ENCODE measurements around the gene EXOC6B. TPM values are rescaled to one million over a fixed set of nuclear protein-coding genes. Genes with fewer than 3 reads are reported as not detected.

EXOC6B gene
- total RNA-seq, 2 donors from 2014 or later = 16.6 to 36.6 TPM

GRCh38 chr2:72237549-72237948 is 588.3 kb downstream of the EXOC6B start:
- DNase-seq (ENCODE audit: low spot score) = no peak
- intact Hi-C loops (cut with DNase I) = no loop called here
- Histone ChIP-seq H3K4me3 (no peak overlapping the region), H3K27me3 (replicated peaks; ENCODE audit: insufficient read depth) (no peaks in the 10 kb centered on the region), H3K36me3 (no peaks in the 10 kb centered on the region), H3K27ac (no peak overlapping the region), H3K9me3 (no peaks in the 10 kb centered on the region), H3K4me1 (replicated peaks) (no peaks in the 10 kb centered on the region)
- TF ChIP-seq POLR2A (IDR thresholded peaks at IDR 0.05) = no peak
- TF ChIP-seq POLR2AphosphoS5 (IDR thresholded peaks at IDR 0.05) = no peak
- no peak for TF ChIP-seq CTCF (IDR thresholded peaks at IDR 0.05)
- WGBS = 69% methylated on average over 2 of the region's 2 CpGs

GRCh38 chr2:72236445-72237067 is 589.3 kb downstream of the EXOC6B start:
- H3K4me1 ChIP-seq (replicated peaks) = no peaks in the 10 kb centered on the region
- TF ChIP-seq CTCF (IDR thresholded peaks at IDR 0.05) (no peak), POLR2AphosphoS5 (IDR thresholded peaks at IDR 0.05) (no peak), POLR2A (IDR thresholded peaks at IDR 0.05) (no peak)
- H3K4me3 ChIP-seq = no peak overlapping the region
- DNase-seq (ENCODE audit: low spot score) = no peak
- no peak overlapping the region for H3K27ac ChIP-seq
- no peaks in the 10 kb centered on the region for H3K27me3 ChIP-seq (replicated peaks; ENCODE audit: insufficient read depth)
- H3K9me3 ChIP-seq = no peaks in the 10 kb centered on the region
- 65% methylated on average over 3 of the region's 3 CpGs for WGBS
- intact Hi-C loops (cut with DNase I) = no loop called here
- H3K36me3 ChIP-seq = no peaks in the 10 kb centered on the region

- no peak for DNase-seq (ENCODE audit: low spot score)
- Histone ChIP-seq H3K27ac (no peak overlapping the region), H3K4me1 (replicated peaks) (no peaks in the 10 kb centered on the region), H3K9me3 (no peaks in the 10 kb centered on the region), H3K27me3 (replicated peaks; ENCODE audit: insufficient read depth) (no peaks in the 10 kb centered on the region), H3K4me3 (no peak overlapping the region), H3K36me3 (no peaks in the 10 kb centered on the region)
- TF ChIP-seq CTCF (IDR thresholded peaks at IDR 0.05) (no peak), POLR2AphosphoS5 (IDR thresholded peaks at IDR 0.05) (no peak), POLR2A (IDR thresholded peaks at IDR 0.05) (no peak)
- 87% methylated on average over 5 of the region's 5 CpGs for WGBS
- intact Hi-C loops (cut with DNase I) = no loop called here
Measured at GRCh38 chr2:72235497-72236415, 590.1 kb downstream of the EXOC6B start.

GRCh38 chr2:72233211-72233610 is 592.6 kb downstream of the EXOC6B start:
- no peak for DNase-seq (ENCODE audit: low spot score)
- WGBS = 92% methylated on average over 2 of the region's 2 CpGs
- H3K4me1 ChIP-seq (replicated peaks) = no peaks in the 10 kb centered on the region
- TF ChIP-seq CTCF (IDR thresholded peaks at IDR 0.05) = no peak
- TF ChIP-seq POLR2AphosphoS5 (IDR thresholded peaks at IDR 0.05) = no peak
- TF ChIP-seq POLR2A (IDR thresholded peaks at IDR 0.05) = no peak
- H3K27ac ChIP-seq = no peak overlapping the region
- H3K27me3 ChIP-seq (replicated peaks; ENCODE audit: insufficient read depth) = no peaks in the 10 kb centered on the region
- intact Hi-C loops (cut with DNase I) = no loop called here
- no peaks in the 10 kb centered on the region for H3K36me3 ChIP-seq
- no peak overlapping the region for H3K4me3 ChIP-seq
- H3K9me3 ChIP-seq = no peaks in the 10 kb centered on the region

All from prostate gland (tissue), 2 donors.